GM20000 (cell line): ENCODE results near the gene ARHGAP8.

Experiments used
- DNase-seq: peaks from one replicate; pipeline ENCODE4 v3.0.0; 2012; ENCODE audit warnings: low spot score
- TF ChIP-seq, protein P1 (sequence below): IDR thresholded peaks from 2 replicates; pipeline ENCODE4 v1.5.1; 2012; ENCODE audit warnings: mild to moderate bottlenecking, control low read depth; ENCODE audit errors: extremely low read depth, missing control alignments

The ARHGAP8 gene

DNA sequence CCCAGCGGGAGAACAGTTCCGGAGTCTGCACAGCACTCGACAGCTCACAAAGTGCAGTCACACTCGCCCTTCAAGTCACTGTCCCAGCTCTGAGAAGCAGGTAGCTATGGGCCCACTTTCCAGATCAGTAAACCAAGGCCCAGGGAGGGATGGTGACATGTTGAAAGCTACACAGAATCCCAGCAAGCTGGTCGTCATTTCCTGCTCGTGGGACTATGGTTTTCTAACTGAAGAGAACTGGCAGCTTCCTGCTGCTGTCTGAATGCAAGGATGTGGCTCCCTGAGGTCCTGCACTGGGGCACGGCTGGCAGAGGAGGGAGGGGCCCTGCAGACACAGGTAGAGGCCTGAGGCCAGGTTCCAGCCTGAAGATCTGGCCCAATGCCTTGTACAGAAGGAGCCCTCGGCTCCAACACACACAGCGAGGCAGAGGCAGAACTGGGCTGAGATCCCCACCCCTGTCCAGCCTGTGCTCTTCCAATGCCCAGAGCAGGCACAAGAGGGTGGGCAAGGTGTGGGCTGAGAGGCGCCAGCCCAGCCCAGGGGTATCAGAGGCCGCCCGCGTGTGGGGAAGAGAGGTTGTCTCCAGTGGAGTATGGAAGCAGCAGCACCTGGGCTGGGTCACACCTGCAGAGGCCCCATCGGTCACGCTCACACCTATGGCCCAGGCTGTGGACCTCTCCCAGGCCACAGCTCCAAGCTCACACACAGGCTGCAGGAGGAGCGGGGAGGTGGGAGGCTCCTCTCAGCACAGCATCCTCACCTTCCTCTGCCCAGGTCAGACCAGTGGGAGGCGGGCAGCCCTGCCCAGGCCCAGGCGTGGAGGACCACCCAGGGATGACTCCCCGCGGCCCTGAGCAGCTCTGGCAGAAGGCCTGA, 138.3 kb downstream of the ARHGAP8 start:
- TF ChIP-seq, protein P1, sequence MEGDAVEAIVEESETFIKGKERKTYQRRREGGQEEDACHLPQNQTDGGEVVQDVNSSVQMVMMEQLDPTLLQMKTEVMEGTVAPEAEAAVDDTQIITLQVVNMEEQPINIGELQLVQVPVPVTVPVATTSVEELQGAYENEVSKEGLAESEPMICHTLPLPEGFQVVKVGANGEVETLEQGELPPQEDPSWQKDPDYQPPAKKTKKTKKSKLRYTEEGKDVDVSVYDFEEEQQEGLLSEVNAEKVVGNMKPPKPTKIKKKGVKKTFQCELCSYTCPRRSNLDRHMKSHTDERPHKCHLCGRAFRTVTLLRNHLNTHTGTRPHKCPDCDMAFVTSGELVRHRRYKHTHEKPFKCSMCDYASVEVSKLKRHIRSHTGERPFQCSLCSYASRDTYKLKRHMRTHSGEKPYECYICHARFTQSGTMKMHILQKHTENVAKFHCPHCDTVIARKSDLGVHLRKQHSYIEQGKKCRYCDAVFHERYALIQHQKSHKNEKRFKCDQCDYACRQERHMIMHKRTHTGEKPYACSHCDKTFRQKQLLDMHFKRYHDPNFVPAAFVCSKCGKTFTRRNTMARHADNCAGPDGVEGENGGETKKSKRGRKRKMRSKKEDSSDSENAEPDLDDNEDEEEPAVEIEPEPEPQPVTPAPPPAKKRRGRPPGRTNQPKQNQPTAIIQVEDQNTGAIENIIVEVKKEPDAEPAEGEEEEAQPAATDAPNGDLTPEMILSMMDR, result no peak
- DNase-seq, result no peak

DNA sequence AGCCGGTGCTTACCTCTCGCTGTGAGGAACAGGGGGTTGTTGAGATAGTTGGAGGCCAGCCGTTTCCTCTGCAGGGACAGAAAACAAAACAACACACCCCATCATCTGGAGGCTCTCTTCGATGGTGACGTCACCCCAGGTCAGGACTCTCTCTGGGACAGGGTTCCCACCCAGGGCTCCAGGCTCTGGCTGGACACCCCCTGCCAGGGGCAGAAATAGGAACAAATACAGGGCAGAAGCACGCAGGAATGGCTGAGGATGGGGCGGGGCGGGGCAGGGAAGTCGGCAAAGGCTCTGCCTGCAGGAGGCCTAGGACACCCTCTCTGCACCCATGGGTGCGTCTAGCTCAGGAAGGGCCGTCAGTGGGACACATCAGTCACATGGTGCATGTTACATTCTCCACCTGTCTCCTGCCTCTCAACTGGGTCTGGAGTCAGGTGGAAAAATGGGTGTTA, 138.9 kb downstream of the ARHGAP8 start:
- DNase-seq, result no peak
- TF ChIP-seq, protein P1, result no peak

DNA sequence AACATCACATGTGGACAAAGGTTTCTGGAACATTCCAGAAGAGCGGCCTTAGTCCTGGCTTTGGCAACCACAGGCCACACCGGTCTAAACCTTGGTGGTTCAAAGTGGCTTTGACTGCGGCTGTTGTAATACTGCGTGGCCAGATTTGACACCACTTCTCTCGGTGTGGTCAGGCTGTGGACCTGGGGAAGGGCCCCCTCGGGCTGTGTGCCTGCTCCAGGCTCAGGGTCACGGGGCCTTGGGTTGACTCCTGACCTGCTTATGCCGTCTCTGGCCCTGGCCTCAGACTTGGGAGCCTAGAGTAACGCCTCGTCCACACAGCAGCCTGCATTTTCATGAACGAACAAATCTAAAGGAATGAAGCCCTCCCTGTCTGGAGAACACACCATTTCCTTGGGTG, 139.4 kb downstream of the ARHGAP8 start:
- no peak for DNase-seq
- TF ChIP-seq, protein P1, result no peak

DNA sequence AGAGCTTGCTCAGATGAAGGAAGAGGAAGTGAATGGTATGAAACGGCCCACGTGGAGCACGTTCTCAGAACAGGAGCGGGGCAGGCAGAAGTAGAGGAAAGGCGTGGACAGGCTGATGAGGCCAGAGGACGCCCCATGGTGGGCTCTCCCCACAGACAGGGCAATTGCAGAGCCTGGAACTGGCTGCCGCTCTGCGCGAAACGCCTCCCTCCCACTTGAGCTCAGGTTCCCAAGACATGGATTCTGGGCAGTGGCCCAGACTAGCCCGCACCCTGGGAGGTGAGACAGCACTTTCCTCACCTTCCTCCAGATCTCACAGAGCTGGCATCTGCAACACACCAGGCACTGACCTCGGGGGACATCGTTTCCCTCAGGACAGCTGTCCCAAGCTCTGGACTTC, 139.9 kb downstream of the ARHGAP8 start:
- no peak for DNase-seq
- TF ChIP-seq, protein P1, result no peak

DNA sequence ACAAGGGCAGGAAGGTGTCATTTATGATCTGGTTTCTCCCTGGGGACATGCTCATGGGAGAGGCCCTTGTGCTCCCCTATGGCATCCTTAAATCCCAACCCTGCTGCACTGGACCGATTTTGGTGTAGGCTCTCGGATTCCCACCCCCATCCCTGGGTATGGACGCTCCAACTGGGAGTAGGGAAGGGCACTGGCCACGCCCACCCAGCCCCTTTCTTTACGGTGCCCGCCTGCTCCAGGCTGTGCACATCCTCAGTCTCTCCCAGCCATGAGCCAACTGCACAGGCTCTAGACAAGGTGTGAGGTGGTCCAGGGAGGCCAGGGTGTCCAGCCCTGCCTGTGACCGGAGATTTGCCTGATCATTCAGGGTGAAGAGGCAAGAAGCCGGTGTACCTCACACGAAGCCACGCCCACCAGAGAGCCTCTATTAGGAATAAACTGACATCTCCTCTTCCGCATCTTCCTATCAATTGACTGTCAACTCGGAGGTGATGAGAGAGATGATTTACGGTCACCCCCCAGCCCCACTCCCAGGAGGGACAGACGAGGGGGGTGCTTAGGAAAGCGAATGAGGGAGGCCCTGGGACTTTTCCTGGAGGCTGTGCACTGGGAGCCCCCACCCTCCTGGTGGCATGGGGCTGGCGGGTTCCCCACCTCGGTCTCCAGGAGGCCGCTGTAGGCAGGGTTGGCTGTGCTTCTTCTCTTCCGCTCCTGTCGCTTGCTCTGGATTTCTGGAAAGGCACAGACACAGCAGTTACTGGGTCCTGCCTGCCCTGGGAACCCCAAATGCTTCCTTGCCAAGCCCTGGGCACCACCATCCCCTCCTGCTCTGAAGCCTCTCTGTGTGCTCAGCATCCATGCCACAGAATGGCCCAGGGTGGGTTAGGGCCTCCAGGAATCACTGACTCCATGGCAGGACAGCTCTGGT, 140.7 kb downstream of the ARHGAP8 start:
- TF ChIP-seq, protein P1, result no peak
- no peak for DNase-seq

DNA sequence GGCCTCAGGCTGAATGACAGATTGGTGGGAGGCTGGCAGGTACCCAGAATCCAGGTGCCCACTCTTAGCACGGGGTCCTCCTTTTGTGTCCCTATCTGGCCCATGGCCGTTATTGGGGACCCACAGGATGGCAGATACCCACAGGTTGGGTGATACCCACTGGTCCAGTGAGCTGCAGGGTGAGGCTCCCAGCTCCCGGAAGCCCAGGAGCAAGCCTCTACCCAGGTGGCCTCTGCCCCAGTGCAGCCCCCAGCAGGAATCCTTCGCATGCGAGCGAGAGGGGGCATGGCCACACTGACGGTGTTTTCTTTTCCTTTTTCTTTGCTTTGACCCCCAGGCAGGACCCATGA, 141.3 kb downstream of the ARHGAP8 start:
- DNase-seq, result no peak
- TF ChIP-seq, protein P1, result no peak

DNA sequence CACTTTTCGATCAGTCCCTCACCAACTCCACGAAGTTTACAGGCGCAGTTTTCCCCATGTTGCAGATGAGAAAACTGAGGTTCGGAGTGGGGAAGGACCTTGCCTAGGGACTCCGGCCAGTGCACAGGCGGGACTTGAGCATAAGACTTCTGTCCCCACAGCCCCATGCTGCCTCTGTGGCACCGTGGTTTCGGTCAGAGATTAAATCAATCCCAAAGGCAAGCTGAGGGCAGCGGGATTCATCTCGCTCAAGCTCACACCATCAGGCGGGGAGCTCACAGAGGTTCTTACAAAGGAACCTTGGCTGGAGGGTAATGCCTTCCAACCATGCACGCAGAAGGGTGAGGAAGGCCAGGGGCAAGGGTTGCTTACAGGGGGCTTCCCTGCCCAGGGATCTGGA, 141.9 kb downstream of the ARHGAP8 start:
- TF ChIP-seq, protein P1, result no peak
- DNase-seq, result no peak
